ENCODE measurements around the gene CUL3. TPM values are rescaled to one million over a fixed set of nuclear protein-coding genes. Genes with fewer than 3 reads are reported as not detected.

CUL3 gene
- total and polyA plus RNA-seq, 2 of the 8 experiments (the other 6 are each of a cell fraction or from before 2014, with no cell fraction given): 28.5 to 113 TPM

DNA sequence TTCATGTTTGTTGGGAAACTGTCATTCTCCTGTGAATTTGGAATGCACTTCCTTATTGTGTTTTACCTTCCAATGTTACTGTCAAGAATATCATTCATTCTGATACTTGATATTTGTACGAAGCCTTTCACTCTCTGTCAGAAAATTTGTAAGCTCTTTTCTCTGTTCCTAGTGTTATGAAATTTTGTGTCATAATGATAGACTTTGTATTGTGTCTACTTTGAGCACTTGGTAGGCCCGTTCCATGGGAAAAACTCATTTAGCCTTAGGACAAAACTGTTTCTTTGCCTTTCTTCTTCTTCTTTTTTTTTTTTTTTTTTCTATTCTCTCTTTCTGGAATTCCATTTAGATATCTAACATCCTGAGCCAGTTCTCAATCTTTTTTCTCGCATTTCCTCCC is 131.3 kb downstream of the CUL3 start:
- Histone ChIP-seq H2BK12ac (ENCODE audit: low read depth, low read length) (no peak overlapping the region), H4K20me1 (replicated peaks in 1 of 2; ENCODE audit: control insufficient read depth in 1 of 2, insufficient read depth in 2 of 2, low read length in 2 of 2) (no peaks in the 10 kb centered on the region), H3K9ac (replicated peaks in 1 of 4; ENCODE audit: extremely low read depth in 1 of 4, low read depth in 3 of 4, low read length in 3 of 4) (no peak overlapping the region), H3K14ac (ENCODE audit: insufficient read length) (no peak overlapping the region), H3K27ac (ENCODE audit: low read depth, low read length) (no peak overlapping the region), H3K23ac (ENCODE audit: insufficient read length) (no peak overlapping the region), H4K91ac (replicated peaks; ENCODE audit: insufficient read length, low read length) (no peak overlapping the region), H3K79me1 (ENCODE audit: low read depth, low read length) (no peaks in the 10 kb centered on the region), H3K27me3 (replicated peaks in 1 of 4; ENCODE audit: control insufficient read depth in 3 of 4, extremely low read depth in 1 of 4, insufficient read depth in 3 of 4, low read length in 3 of 4) (no peaks in the 10 kb centered on the region), H3K23me2 (ENCODE audit: low read depth, low read length) (no peaks in the 10 kb centered on the region), H3K4me3 (ENCODE audit: extremely low read depth in 1 of 4, insufficient read depth in 2 of 4, low read depth in 3 of 4, low read length in 4 of 4) (no peak overlapping the region), H3K4me1 (replicated peaks in 1 of 4; ENCODE audit: control insufficient read depth in 3 of 4, insufficient read depth in 4 of 4, low read length in 3 of 4) (no peaks in the 10 kb centered on the region), H3K79me2 (ENCODE audit: control insufficient read depth in 1 of 2, insufficient read depth in 2 of 2, low read length in 2 of 2) (no peaks in the 10 kb centered on the region), H2BK15ac (ENCODE audit: low read length) (no peak overlapping the region), H3K4ac (replicated peaks; ENCODE audit: insufficient read length, low read depth, low read length) (no peak overlapping the region), H3K4me2 (ENCODE audit: insufficient read depth in 1 of 2, low read depth in 2 of 2, low read length in 2 of 2) (no peak overlapping the region), H2BK20ac (ENCODE audit: low read length) (no peak overlapping the region), H2AFZ (ENCODE audit: low read length) (no peak overlapping the region), H3K36me3 (ENCODE audit: control insufficient read depth in 2 of 4, insufficient read depth in 4 of 4, low read length in 3 of 4) (no peaks in the 10 kb centered on the region), H2BK120ac (replicated peaks; ENCODE audit: low read depth, low read length) (no peak overlapping the region), H4K8ac (ENCODE audit: extremely low read depth, insufficient read depth, low read length) (no peak overlapping the region), H3K9me3 (ENCODE audit: insufficient read depth in 2 of 2, low read depth in 1 of 2, low read length in 1 of 2) (peaks cover 0 to 3% of the 10 kb centered on the region in 2 experiments; a peak in 1 of 4 replicates), H3K56ac (replicated peaks; ENCODE audit: insufficient read length, low read depth, low read length) (no peak overlapping the region), H2BK5ac (ENCODE audit: low read depth, low read length) (no peak overlapping the region), H2AK5ac (ENCODE audit: low read depth, low read length) (no peak overlapping the region), H4K5ac (ENCODE audit: insufficient read length, low read depth, low read length) (no peak overlapping the region), H3K18ac (ENCODE audit: extremely low read depth, low read length) (no peak overlapping the region)
- CTCF ChIA-PET (ENCODE audit: partially characterized antibody): interaction anchor here (0.7 to 1.8 kb wide), 5 partner anchors 8 to 261 kb away, joined by 3 to 5 read pairs (median 4); no protein-coding TSS in a partner anchor
- POLR2A ChIA-PET (ENCODE audit: partially characterized antibody): no interaction called here
- DNase-seq (ENCODE audit: low read depth in 1 of 2, low spot score in 2 of 2) (no peak), FAIRE-seq (no peak)
- TF ChIP-seq KDM1A (IDR thresholded peaks at IDR 0.05; ENCODE audit: borderline replicate concordance, low read length) (no peak), TBP (IDR thresholded peaks at IDR 0.05; ENCODE audit: low read depth, low read length) (no peak), CEBPB (IDR thresholded peaks at IDR 0.05; ENCODE audit: low read depth, low read length) (no peak)
- WGBS, 2 experiments (ENCODE audit: extremely low coverage in 1 of 2, insufficient coverage in 1 of 2, insufficient read length in 1 of 2, insufficient replicate concordance in 2 of 2, low coverage in 1 of 2, low lambda C conversion rate in 2 of 2, missing lambda C conversion rate in 1 of 2): 83% methylated on average over 3 of the region's 3 CpGs; no CpG with 5 or more reads in 1 of the 2 experiments

All from H1 (cell line).